HL-60 (cell line): ENCODE results near the gene CEP95.

ENCODE experiments used
- DNase-seq, 2 experiments: peaks; one replicate each; pipeline ENCODE4 v3.0.0-alpha.2; 2010 to 2020; ENCODE audit warnings: low read depth in 1 of 2, low spot score in 1 of 2
- H3K27ac ChIP-seq: fragments of 250-450 bp; sonication (Bioruptor Pico); replicated peaks from 2 replicates; pipeline ENCODE4 v1.5.1; 2020; ENCODE audit warnings: mild to moderate bottlenecking, moderate library complexity
- H3K27me3 ChIP-seq: fragments of 250-450 bp; sonication (Bioruptor Pico); 2 replicates; pipeline ENCODE4 v1.5.1; 2021; ENCODE audit warnings: mild to moderate bottlenecking, moderate library complexity; ENCODE audit not compliant: insufficient read depth, poor library complexity, severe bottlenecking
- H3K4me3 ChIP-seq: replicated peaks from 2 replicates; pipeline ENCODE4 v1.5.1; 2011; ENCODE audit warnings: mild to moderate bottlenecking, control low read depth, low read length; ENCODE audit not compliant: insufficient read depth
- GABPA ChIP-seq: IDR thresholded peaks from 2 replicates; pipeline ENCODE4 v1.6.1; 2012; ENCODE audit warnings: low read depth
- POLR2AphosphoS5 ChIP-seq: IDR thresholded peaks from 2 replicates; pipeline ENCODE4 v1.6.1; 2012; ENCODE audit warnings: low read depth
- REST ChIP-seq: IDR thresholded peaks from 2 replicates; pipeline ENCODE4 v1.6.1; 2012; ENCODE audit warnings: low read depth; ENCODE audit not compliant: insufficient replicate concordance
- SPI1 ChIP-seq: IDR thresholded peaks from 2 replicates; pipeline ENCODE4 v1.6.1; 2012; ENCODE audit warnings: low read depth, mild to moderate bottlenecking, borderline replicate concordance
- TF ChIP-seq, protein P1 (sequence below): IDR thresholded peaks from one replicate; pipeline ENCODE4 v1.5.1; 2011; ENCODE audit warnings: low read length, control low read depth, inconsistent platforms; ENCODE audit not compliant: insufficient read depth

Gene CEP95

GRCh38 chr17:64470625-64471024 lies 36.2 kb upstream of the CEP95 start:
- Histone ChIP-seq H3K4me3 (no peak overlapping the region), H3K27me3 (no peaks in the 10 kb centered on the region), H3K27ac (no peak overlapping the region)
- TF ChIP-seq SPI1, result no peak
- TF ChIP-seq, protein P1, sequence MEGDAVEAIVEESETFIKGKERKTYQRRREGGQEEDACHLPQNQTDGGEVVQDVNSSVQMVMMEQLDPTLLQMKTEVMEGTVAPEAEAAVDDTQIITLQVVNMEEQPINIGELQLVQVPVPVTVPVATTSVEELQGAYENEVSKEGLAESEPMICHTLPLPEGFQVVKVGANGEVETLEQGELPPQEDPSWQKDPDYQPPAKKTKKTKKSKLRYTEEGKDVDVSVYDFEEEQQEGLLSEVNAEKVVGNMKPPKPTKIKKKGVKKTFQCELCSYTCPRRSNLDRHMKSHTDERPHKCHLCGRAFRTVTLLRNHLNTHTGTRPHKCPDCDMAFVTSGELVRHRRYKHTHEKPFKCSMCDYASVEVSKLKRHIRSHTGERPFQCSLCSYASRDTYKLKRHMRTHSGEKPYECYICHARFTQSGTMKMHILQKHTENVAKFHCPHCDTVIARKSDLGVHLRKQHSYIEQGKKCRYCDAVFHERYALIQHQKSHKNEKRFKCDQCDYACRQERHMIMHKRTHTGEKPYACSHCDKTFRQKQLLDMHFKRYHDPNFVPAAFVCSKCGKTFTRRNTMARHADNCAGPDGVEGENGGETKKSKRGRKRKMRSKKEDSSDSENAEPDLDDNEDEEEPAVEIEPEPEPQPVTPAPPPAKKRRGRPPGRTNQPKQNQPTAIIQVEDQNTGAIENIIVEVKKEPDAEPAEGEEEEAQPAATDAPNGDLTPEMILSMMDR, result no peak
- no peak for TF ChIP-seq GABPA
- no peak for TF ChIP-seq REST
- TF ChIP-seq POLR2AphosphoS5, result no peak
- no peak for DNase-seq

- no peak overlapping the region for H3K4me3 ChIP-seq
- TF ChIP-seq, protein P1, result no peak
- TF ChIP-seq REST, result no peak
- no peak for TF ChIP-seq POLR2AphosphoS5
- no peak for TF ChIP-seq SPI1
- TF ChIP-seq GABPA, result no peak
- no peaks in the 10 kb centered on the region for H3K27me3 ChIP-seq
- DNase-seq, result no peak
- no peak overlapping the region for H3K27ac ChIP-seq
Observed at GRCh38 chr17:64471440-64471839, 35.3 kb upstream of the CEP95 start.

DNA sequence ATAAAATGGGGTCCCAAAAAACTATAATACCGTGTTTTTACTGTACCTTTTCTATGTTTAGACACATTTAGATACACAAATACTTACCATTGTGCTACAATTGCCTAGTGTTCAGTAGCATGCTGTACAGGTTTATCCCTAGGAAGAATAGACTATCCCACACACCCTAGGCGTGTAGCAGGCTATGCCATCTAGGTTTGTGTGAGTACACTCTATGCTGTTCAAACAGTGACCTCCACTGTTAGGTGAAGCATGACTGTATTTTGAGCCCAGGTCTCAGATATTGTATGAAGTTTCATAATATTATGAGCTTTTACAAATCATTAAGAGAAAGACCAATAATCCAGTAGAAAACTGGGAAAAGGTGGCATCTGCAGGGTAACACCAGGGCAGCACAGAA lies 34.2 kb upstream of the CEP95 start:
- Histone ChIP-seq H3K27ac (no peak overlapping the region), H3K27me3 (no peaks in the 10 kb centered on the region), H3K4me3 (no peak overlapping the region)
- DNase-seq, result no peak
- TF ChIP-seq GABPA (no peak), REST (no peak), SPI1 (no peak), POLR2AphosphoS5 (no peak)
- TF ChIP-seq, protein P1, result no peak
